K562 (cell line): ENCODE data around the gene SOS1. TPM values are rescaled to one million over a fixed set of nuclear protein-coding genes. Genes with fewer than 3 reads are reported as not detected.

Experiments used
- ATAC-seq: fragments of 200-7000 bp; cut with Tn5 transposase; 3 replicates; pipeline ENCODE4 v1.9.1; 2020; ENCODE audit warnings: moderate library complexity
- BruUV-seq: library from RNA; stranded (reverse); fragments of 400-500 nt; replicated peaks from 2 replicates; lab custom pipeline; 2021; lab: Mats Ljungman, UMichigan
- CTCF ChIA-PET: fragments of 300-600 bp; formaldehyde crosslinking; extraction: SDS; loops from one replicate; lab custom pipeline; 2021; ENCODE audit warnings: low intra/inter-chr PET ratio; lab: Yijun Ruan, JAX
- POLR2A ChIA-PET: fragments of 300-600, 350-650 bp; sonication (Branson Sonifier 250); formaldehyde crosslinking; extraction: SDS; loops from one replicate; lab custom pipeline; 2021; ENCODE audit warnings: antibody characterized with exemption, inconsistent platforms; lab: Yijun Ruan, JAX
- DNase-seq, 4 experiments: peaks; one replicate each; pipeline versions ENCODE4 v3.0.0 to v3.0.0-alpha.2; 2011 to 2018; ENCODE audit warnings: low spot score in 3 of 4, mixed read lengths in 3 of 4; ENCODE audit errors: extremely low read depth in 1 of 4
- FAIRE-seq: peaks from 2 replicates; lab custom pipeline; 2011; peaks lifted over from hg19 to GRCh38; lab: Jason Lieb, UNC
- H2AFZ ChIP-seq: 2 replicates; pipeline ENCODE4 v1.6.0; 2011; ENCODE audit warnings: low read depth, low read length, control low read depth, inconsistent platforms
- H3K27ac ChIP-seq: fragments of 200-600 bp; 3 replicates; pipeline ENCODE4 v1.8.0; 2011; ENCODE audit warnings: low read depth, mild to moderate bottlenecking, control low read depth, inconsistent platforms, low read length, moderate library complexity, mixed read lengths; ENCODE audit errors: extremely low read depth
- H3K27me3 ChIP-seq, 2 experiments: fragments of 300-600 bp in 1 of 2; 2 replicates in 1 of 2; 3 replicates in 1 of 2; pipeline versions ENCODE4 v1.6.0 to v1.8.0; 2011; ENCODE audit warnings: inconsistent platforms in 2 of 2, low read length in 2 of 2, mild to moderate bottlenecking in 1 of 2, mixed read lengths in 1 of 2, moderate library complexity in 1 of 2; ENCODE audit not compliant: control insufficient read depth in 2 of 2, insufficient read depth in 2 of 2
- H3K36me3 ChIP-seq: fragments of 300-600 bp; 3 replicates; pipeline ENCODE4 v1.8.0; 2011; ENCODE audit warnings: mild to moderate bottlenecking, low read length, inconsistent platforms; ENCODE audit not compliant: control insufficient read depth, insufficient read depth
- H3K4me1 ChIP-seq, 2 experiments: fragments of 200-600 bp in 1 of 2; replicated peaks in 1 of 2; 2 replicates in 1 of 2; 3 replicates in 1 of 2; pipeline versions ENCODE4 v1.5.1 to v1.8.0; 2011; ENCODE audit warnings: inconsistent platforms in 2 of 2, low read length in 2 of 2, mild to moderate bottlenecking in 1 of 2, mixed read lengths in 1 of 2, moderate library complexity in 1 of 2; ENCODE audit not compliant: control insufficient read depth in 2 of 2, insufficient read depth in 2 of 2
- H3K4me2 ChIP-seq: 2 replicates; pipeline ENCODE4 v1.6.1; 2011; ENCODE audit warnings: low read length, control low read depth, inconsistent platforms, mixed read lengths; ENCODE audit not compliant: insufficient read depth
- H3K4me3 ChIP-seq: fragments of 200-600 bp; sonication (generic), shearing (Covaris generic); 2 replicates; pipeline ENCODE4 v1.5.1; 2016; ENCODE audit warnings: control low read depth, inconsistent platforms
- H3K79me2 ChIP-seq: fragments of 200-600 bp; 3 replicates; pipeline ENCODE4 v1.8.0; 2011; ENCODE audit warnings: low read length, inconsistent platforms; ENCODE audit not compliant: control insufficient read depth, insufficient read depth
- H3K9ac ChIP-seq, 2 experiments: 2 replicates each; pipeline versions ENCODE4 v1.6.0 to v1.6.1; 2011; ENCODE audit warnings: low read depth in 2 of 2, low read length in 2 of 2, control low read depth in 1 of 2, inconsistent platforms in 1 of 2, mild to moderate bottlenecking in 1 of 2, mixed read lengths in 1 of 2; ENCODE audit not compliant: insufficient read depth in 1 of 2
- H3K9me1 ChIP-seq: one replicate; pipeline ENCODE4 v1.6.0; 2011; ENCODE audit warnings: inconsistent platforms, mild to moderate bottlenecking, low read length, moderate library complexity; ENCODE audit not compliant: control insufficient read depth, insufficient read depth
- H3K9me3 ChIP-seq: replicated peaks from 2 replicates; pipeline ENCODE4 v1.5.1; 2011; ENCODE audit warnings: low read depth, low read length, inconsistent platforms; ENCODE audit not compliant: control insufficient read depth, insufficient read depth
- H4K20me1 ChIP-seq: replicated peaks from 2 replicates; pipeline ENCODE4 v1.6.1; 2011; ENCODE audit warnings: low read length, inconsistent platforms, mixed read lengths; ENCODE audit not compliant: control insufficient read depth, insufficient read depth
- CBX3 ChIP-seq, 2 experiments: IDR thresholded peaks; 1 replicate in 1 of 2; 2 replicates in 1 of 2; pipeline ENCODE4 v1.6.1; 2012; ENCODE audit warnings: inconsistent platforms in 2 of 2, low read length in 2 of 2, borderline replicate concordance in 1 of 2, control low read depth in 1 of 2
- CCAR2 ChIP-seq: fragments of 200-400 bp; formaldehyde crosslinking; IDR thresholded peaks from 2 replicates; pipeline ENCODE4 v1.6.1; 2017; ENCODE audit warnings: mild to moderate bottlenecking, low read depth, low read length
- CEBPB ChIP-seq: fragments of 450-650 bp; IDR thresholded peaks from 2 replicates; pipeline ENCODE4 v1.6.1; 2016; ENCODE audit warnings: missing genetic modification characterization, missing compliant biosample characterization
- ELF4 ChIP-seq: fragments of 450-650 bp; formaldehyde crosslinking; IDR thresholded peaks from 2 replicates; pipeline ENCODE4 v1.4.0; 2022; ENCODE audit warnings: missing genetic modification characterization
- FUS ChIP-seq: fragments of 200-400 bp; formaldehyde crosslinking; optimal IDR thresholded peaks from 2 replicates; pipeline ENCODE3; 2017; ENCODE audit warnings: low read depth, low read length
- HMG20B ChIP-seq: fragments of 250-450 bp; sonication (Bioruptor Pico); IDR thresholded peaks from 2 replicates; pipeline ENCODE4 v1.5.0; 2021; ENCODE audit warnings: mild to moderate bottlenecking
- HNRNPLL ChIP-seq: fragments of 200-400 bp; formaldehyde crosslinking; IDR thresholded peaks from 2 replicates; pipeline ENCODE4 v1.6.1; 2017; ENCODE audit warnings: low read length, low read depth, mild to moderate bottlenecking; ENCODE audit not compliant: poor library complexity, severe bottlenecking
- IRF2 ChIP-seq: sonication (generic); formaldehyde crosslinking; IDR thresholded peaks from 2 replicates; pipeline ENCODE4 v1.8.1; 2022; ENCODE audit warnings: mild to moderate bottlenecking, missing genetic modification reagents
- NFE2 ChIP-seq: IDR thresholded peaks from 2 replicates; pipeline ENCODE4 v1.6.1; 2014; ENCODE audit warnings: antibody characterized with exemption, low read depth
- RBM25 ChIP-seq: fragments of 200-400 bp; formaldehyde crosslinking; IDR thresholded peaks from 2 replicates; pipeline ENCODE4 v1.6.1; 2018; ENCODE audit warnings: low read length, low read depth, moderate library complexity; ENCODE audit not compliant: severe bottlenecking
- ZNF224 ChIP-seq: sonication (generic); formaldehyde crosslinking; IDR thresholded peaks from 2 replicates; pipeline ENCODE4 v1.8.0; 2022; ENCODE audit warnings: mild to moderate bottlenecking, missing genetic modification reagents
- ZNF253 ChIP-seq: fragments of 250-450 bp; sonication (Bioruptor Pico); conservative IDR thresholded peaks from 2 replicates; pipeline ENCODE4 v1.6.1; 2021; ENCODE audit warnings: mild to moderate bottlenecking
- WGBS: fragments of 100-300 bp; shearing (Covaris generic); methylation state at CpG from one replicate; pipeline ENCODE4 v1.1.6; 2016; ENCODE audit warnings: low coverage, mixed read lengths; ENCODE audit not compliant: insufficient coverage; ENCODE audit errors: missing lambda C conversion rate; 5-methylcytosine and 5-hydroxymethylcytosine counted together
- in situ Hi-C: fragments of 300-500 bp; cut with MboI; formaldehyde crosslinking; loops from 4 replicates; pipeline ENCODE4 v1.15.0; 2018; ENCODE audit warnings: inconsistent platforms, mixed read lengths
- intact Hi-C: fragments of 100-400 bp; cut with micrococcal nuclease; formaldehyde crosslinking; loops from 2 replicates; pipeline ENCODE4 v1.14.2; 2022
- polyA plus RNA-seq, 8 experiments: library from polyadenylated mRNA; depleted of rRNA in 4 of 8; stranded (reverse) in 5 of 8; unstranded in 3 of 8; fragments of >200 nt; fragmentation: Nextera tagmentation in 2 of 8; fragmentation: Illumina TruSeq in 1 of 8; extraction: Ambion mirVana in 2 of 8; extraction: Trizol in 1 of 8; gene quantifications; 2 replicates each; pipeline versions ENCODE4 v1.2.1 to v1.2.3, GENCODE V29; 2011 to 2014; ENCODE audit warnings: inconsistent platforms in 1 of 8, missing spikeins in 1 of 8
- total RNA-seq, 7 experiments: library from RNA; depleted of rRNA in 6 of 7; stranded (reverse); fragments of >200 nt in 6 of 7; fragmentation: Illumina TruSeq in 2 of 7; extraction: Trizol in 2 of 7; gene quantifications; 2 replicates each; pipeline versions ENCODE4 v1.2.1 to v1.2.3, GENCODE V29; 2011 to 2021; ENCODE audit warnings: low replicate concordance in 1 of 7
- TF ChIP-seq, protein P1 (sequence below): sonication (generic); formaldehyde crosslinking; IDR thresholded peaks from 2 replicates; pipeline ENCODE4 v1.8.0; 2022; ENCODE audit warnings: mild to moderate bottlenecking, missing genetic modification reagents
- TF ChIP-seq, protein P2 (sequence below), 2 experiments: fragments of 450-650 bp; conservative IDR thresholded peaks; 2 replicates each; pipeline ENCODE4 v1.6.1; 2017; ENCODE audit warnings: mild to moderate bottlenecking in 2 of 2, moderate library complexity in 2 of 2

The SOS1 gene
- total and polyA plus RNA-seq, 9 of the 15 experiments (the other 6 are each of a cell fraction or from before 2014, with no cell fraction given) = 2.5 to 27.1 (median 16.3) TPM

DNA sequence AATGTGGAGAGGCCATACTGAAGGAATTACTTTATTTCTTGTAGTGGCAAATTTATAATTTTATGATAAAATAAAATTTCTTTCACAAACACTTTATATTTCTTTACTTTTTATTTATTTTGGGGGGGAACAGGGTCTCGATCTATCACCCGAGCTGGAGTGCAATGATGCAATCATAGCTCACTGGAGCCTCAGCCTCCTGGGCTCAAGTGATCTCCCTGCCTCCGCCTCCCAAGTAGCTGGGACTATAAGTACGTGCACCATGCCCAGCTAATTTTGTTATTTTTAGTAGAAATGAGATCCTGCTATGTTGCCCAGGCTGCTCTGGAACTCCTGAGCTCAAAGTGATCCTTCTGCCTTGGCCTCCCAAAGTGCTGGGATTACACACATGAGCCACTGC is 59.6 kb downstream of the SOS1 start (continued):
- TF ChIP-seq, protein P1, sequence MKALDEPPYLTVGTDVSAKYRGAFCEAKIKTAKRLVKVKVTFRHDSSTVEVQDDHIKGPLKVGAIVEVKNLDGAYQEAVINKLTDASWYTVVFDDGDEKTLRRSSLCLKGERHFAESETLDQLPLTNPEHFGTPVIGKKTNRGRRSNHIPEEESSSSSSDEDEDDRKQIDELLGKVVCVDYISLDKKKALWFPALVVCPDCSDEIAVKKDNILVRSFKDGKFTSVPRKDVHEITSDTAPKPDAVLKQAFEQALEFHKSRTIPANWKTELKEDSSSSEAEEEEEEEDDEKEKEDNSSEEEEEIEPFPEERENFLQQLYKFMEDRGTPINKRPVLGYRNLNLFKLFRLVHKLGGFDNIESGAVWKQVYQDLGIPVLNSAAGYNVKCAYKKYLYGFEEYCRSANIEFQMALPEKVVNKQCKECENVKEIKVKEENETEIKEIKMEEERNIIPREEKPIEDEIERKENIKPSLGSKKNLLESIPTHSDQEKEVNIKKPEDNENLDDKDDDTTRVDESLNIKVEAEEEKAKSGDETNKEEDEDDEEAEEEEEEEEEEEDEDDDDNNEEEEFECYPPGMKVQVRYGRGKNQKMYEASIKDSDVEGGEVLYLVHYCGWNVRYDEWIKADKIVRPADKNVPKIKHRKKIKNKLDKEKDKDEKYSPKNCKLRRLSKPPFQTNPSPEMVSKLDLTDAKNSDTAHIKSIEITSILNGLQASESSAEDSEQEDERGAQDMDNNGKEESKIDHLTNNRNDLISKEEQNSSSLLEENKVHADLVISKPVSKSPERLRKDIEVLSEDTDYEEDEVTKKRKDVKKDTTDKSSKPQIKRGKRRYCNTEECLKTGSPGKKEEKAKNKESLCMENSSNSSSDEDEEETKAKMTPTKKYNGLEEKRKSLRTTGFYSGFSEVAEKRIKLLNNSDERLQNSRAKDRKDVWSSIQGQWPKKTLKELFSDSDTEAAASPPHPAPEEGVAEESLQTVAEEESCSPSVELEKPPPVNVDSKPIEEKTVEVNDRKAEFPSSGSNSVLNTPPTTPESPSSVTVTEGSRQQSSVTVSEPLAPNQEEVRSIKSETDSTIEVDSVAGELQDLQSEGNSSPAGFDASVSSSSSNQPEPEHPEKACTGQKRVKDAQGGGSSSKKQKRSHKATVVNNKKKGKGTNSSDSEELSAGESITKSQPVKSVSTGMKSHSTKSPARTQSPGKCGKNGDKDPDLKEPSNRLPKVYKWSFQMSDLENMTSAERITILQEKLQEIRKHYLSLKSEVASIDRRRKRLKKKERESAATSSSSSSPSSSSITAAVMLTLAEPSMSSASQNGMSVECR (CRISPR knock-in tag) = no peak
- TF ChIP-seq RBM25 (peak; percentile 19), IRF2 (CRISPR knock-in tag) (no peak)

DNA sequence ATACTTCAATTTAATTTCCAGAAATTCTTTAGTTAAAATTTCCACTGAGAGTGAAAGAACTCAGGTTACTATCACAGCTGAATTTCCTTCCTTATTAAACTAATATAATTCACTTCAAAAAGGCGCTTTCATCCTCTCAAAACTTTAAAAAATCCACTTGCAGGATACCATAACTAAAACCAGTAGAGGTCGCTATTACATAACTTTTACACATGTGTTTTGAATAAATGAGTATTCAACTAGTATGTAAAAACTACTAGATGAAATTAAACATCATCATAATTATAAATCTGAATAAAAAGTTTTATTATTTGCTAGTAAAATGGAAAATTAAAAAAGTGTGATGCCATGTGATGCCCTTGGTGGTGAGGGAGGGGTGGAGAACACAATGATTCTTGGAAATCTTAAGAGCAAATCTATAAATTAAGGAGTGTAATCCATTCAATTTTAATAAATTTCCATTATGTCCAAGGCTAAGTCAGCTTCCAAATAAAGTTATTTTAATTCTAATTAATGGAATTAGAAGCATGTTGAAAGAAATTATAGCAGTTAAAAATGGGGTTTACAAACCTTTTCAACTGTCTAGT is 61.4 kb downstream of the SOS1 start:
- H3K4me1 ChIP-seq = no peaks in the 10 kb centered on the region
- in situ Hi-C loops (no loop called here), intact Hi-C loops (loop anchor here (1.0 kb wide), 3 partner anchors 62 to 169 kb away; partner anchors contain the start of gene SOS1)
- FAIRE-seq (peak; percentile 54), ATAC-seq (peak; percentile 70), DNase-seq (peak in 3 of 4 experiments; percentile 13 to 48 (median 28))
- no peaks in the 10 kb centered on the region for H4K20me1 ChIP-seq
- H2AFZ ChIP-seq = no peak overlapping the region
- H3K27ac ChIP-seq = no peak overlapping the region
- BruUV-seq = no TSS peak
- no peaks in the 10 kb centered on the region for H3K9me3 ChIP-seq
- no peaks in the 10 kb centered on the region for H3K9me1 ChIP-seq
- ChIA-PET CTCF (interaction anchor here (0.7 to 3.8 kb wide), 3 partner anchors 169 to 671 kb away, joined by 3 to 93 read pairs (median 4); no protein-coding TSS in a partner anchor), POLR2A (no interaction called here)
- H3K9ac ChIP-seq = no peak overlapping the region
- H3K36me3 ChIP-seq = peaks cover 24% of the 10 kb centered on the region; the same call in 2 of the 3 replicates
- peaks cover 13% of the 10 kb centered on the region; the same call in 2 of the 3 replicates for H3K79me2 ChIP-seq
- H3K4me3 ChIP-seq = no peak overlapping the region
- H3K4me2 ChIP-seq = no peak overlapping the region
- WGBS = 9% methylated on average over 2 of the region's 2 CpGs
- no peaks in the 10 kb centered on the region for H3K27me3 ChIP-seq
- TF ChIP-seq ZNF253 (CRISPR knock-in tag) = no peak
- TF ChIP-seq, protein P2, sequence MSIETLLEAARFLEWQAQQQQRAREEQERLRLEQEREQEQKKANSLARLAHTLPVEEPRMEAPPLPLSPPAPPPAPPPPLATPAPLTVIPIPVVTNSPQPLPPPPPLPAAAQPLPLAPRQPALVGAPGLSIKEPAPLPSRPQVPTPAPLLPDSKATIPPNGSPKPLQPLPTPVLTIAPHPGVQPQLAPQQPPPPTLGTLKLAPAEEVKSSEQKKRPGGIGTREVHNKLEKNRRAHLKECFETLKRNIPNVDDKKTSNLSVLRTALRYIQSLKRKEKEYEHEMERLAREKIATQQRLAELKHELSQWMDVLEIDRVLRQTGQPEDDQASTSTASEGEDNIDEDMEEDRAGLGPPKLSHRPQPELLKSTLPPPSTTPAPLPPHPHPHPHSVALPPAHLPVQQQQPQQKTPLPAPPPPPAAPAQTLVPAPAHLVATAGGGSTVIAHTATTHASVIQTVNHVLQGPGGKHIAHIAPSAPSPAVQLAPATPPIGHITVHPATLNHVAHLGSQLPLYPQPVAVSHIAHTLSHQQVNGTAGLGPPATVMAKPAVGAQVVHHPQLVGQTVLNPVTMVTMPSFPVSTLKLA (conservative IDR thresholded peaks at IDR 0.05) = 0 out of 4 replicates have a peak, but pooled peaks have one; percentile 17 to 26
- no peak for TF ChIP-seq CEBPB
- TF ChIP-seq FUS = no peak
- TF ChIP-seq HMG20B (CRISPR knock-in tag) = no peak
- TF ChIP-seq ELF4 (CRISPR knock-in tag) = no peak
- TF ChIP-seq HNRNPLL = no peak
- TF ChIP-seq NFE2 = no peak
- no peak for TF ChIP-seq CBX3 (IDR thresholded peaks at IDR 0.05; ENCODE audit: borderline replicate concordance in 1 of 2, low read length in 2 of 2)
- TF ChIP-seq ZNF224 = no peak
- no peak for TF ChIP-seq CCAR2
